Smooth muscle cell (in vitro differentiated cells): ENCODE results near the gene LCMT1. TPM values are rescaled to one million over a fixed set of nuclear protein-coding genes. Genes with fewer than 3 reads are reported as not detected.

Experiments
- DNase-seq: peaks from one replicate; lab custom pipeline; 2025; ENCODE audit not compliant: unreplicated experiment; lab: John Stamatoyannopoulos, UW
- H2AFZ ChIP-seq: fragments of 200-600 bp; sonication (generic); 2 replicates; pipeline ENCODE4 v1.6.0; 2016; ENCODE audit warnings: antibody characterized with exemption, low read depth, mild to moderate bottlenecking
- H3F3A ChIP-seq: fragments of 200-600 bp; sonication (generic); 2 replicates; pipeline ENCODE4 v1.6.0; 2017; ENCODE audit warnings: antibody characterized with exemption, low read depth
- H3K27ac ChIP-seq: fragments of 200-600 bp; sonication (generic); 2 replicates; pipeline ENCODE4 v1.5.1; 2016; ENCODE audit warnings: low read depth, mild to moderate bottlenecking
- H3K27me3 ChIP-seq: fragments of 200-600 bp; sonication (generic); 2 replicates; pipeline ENCODE4 v1.6.1; 2016; ENCODE audit warnings: low read depth, mild to moderate bottlenecking
- H3K36me3 ChIP-seq: fragments of 200-600 bp; sonication (generic); 2 replicates; pipeline ENCODE4 v1.5.1; 2016; ENCODE audit warnings: low read depth
- H3K4me1 ChIP-seq: fragments of 200-600 bp; sonication (generic); 2 replicates; pipeline ENCODE4 v1.5.1; 2016; ENCODE audit warnings: low read depth
- H3K4me2 ChIP-seq: fragments of 200-600 bp; sonication (generic); 2 replicates; pipeline ENCODE4 v1.6.0; 2016; ENCODE audit warnings: mild to moderate bottlenecking
- H3K4me3 ChIP-seq: fragments of 200-600 bp; sonication (generic); 2 replicates; pipeline ENCODE4 v1.5.1; 2016; ENCODE audit warnings: mild to moderate bottlenecking
- H3K79me2 ChIP-seq: fragments of 200-600 bp; sonication (generic); 2 replicates; pipeline ENCODE4 v1.6.0; 2016; ENCODE audit warnings: low read depth, mild to moderate bottlenecking
- H3K9ac ChIP-seq: fragments of 200-600 bp; sonication (generic); 2 replicates; pipeline ENCODE4 v1.6.0; 2016; ENCODE audit warnings: low read depth
- H3K9me3 ChIP-seq: fragments of 200-600 bp; sonication (generic); replicated peaks from 2 replicates; pipeline ENCODE4 v1.5.1; 2016; ENCODE audit warnings: low read depth
- H4K20me1 ChIP-seq: fragments of 200-600 bp; sonication (generic); 2 replicates; pipeline ENCODE4 v1.6.0; 2016; ENCODE audit warnings: low read depth
- WGBS: methylation state at CpG from one replicate; pipeline ENCODE4 v1.1.7; 2016; ENCODE audit warnings: low lambda C conversion rate; 5-methylcytosine and 5-hydroxymethylcytosine counted together
- polyA plus RNA-seq: library from polyadenylated mRNA; unstranded; fragments of >200 nt; fragmentation: Nextera tagmentation; extraction: Ambion mirVana; gene quantifications from 2 replicates; pipeline ENCODE4 v1.2.1, GENCODE V29; 2016
- total RNA-seq: library from RNA; depleted of rRNA; stranded (reverse); fragments of >200 nt; gene quantifications from 2 replicates; pipeline ENCODE4 v1.2.3, GENCODE V29; 2014
- TF ChIP-seq, protein P1 (sequence below): fragments of 200-600 bp; sonication (generic); IDR thresholded peaks from 2 replicates; pipeline ENCODE4 v1.5.1; 2017; ENCODE audit warnings: borderline replicate concordance, mild to moderate bottlenecking, antibody characterized with exemption; ENCODE audit not compliant: insufficient read depth, poor library complexity, severe bottlenecking

Gene LCMT1
- total and polyA plus RNA-seq, 2 experiments from 2014 or later: 52.5 to 57.6 TPM

DNA sequence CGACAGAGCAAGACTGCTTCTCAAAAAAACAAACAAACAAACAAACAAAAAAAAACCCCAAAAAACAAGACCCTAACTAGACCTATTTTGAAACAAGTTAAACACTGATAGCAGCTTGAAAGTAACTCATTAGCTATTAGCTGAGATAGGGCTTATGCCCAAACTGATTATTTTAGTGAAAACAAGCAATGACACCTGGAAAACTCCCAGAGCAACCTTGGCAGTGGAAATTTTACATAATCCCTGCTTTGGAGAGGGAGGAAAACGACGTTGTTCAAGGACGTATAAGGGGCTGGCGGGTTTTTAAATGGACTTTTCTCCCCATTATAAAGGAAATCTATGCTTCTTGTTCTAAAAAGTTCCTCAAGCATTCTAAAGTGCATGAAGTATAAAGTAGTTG is 59.8 kb downstream of the LCMT1 start:
- Histone ChIP-seq H3K79me2 (no peaks in the 10 kb centered on the region), H4K20me1 (no peaks in the 10 kb centered on the region), H3K4me2 (no peak overlapping the region), H3K36me3 (peaks cover 20% of the 10 kb centered on the region), H3K27me3 (no peaks in the 10 kb centered on the region), H3K4me1 (no peaks in the 10 kb centered on the region), H3K9ac (no peak overlapping the region), H3K9me3 (no peaks in the 10 kb centered on the region), H2AFZ (no peak overlapping the region), H3K27ac (no peak overlapping the region), H3F3A (no peaks in the 10 kb centered on the region), H3K4me3 (no peak overlapping the region)
- 98% methylated on average over 5 of the region's 5 CpGs for WGBS
- DNase-seq: no peak
- TF ChIP-seq, protein P1, sequence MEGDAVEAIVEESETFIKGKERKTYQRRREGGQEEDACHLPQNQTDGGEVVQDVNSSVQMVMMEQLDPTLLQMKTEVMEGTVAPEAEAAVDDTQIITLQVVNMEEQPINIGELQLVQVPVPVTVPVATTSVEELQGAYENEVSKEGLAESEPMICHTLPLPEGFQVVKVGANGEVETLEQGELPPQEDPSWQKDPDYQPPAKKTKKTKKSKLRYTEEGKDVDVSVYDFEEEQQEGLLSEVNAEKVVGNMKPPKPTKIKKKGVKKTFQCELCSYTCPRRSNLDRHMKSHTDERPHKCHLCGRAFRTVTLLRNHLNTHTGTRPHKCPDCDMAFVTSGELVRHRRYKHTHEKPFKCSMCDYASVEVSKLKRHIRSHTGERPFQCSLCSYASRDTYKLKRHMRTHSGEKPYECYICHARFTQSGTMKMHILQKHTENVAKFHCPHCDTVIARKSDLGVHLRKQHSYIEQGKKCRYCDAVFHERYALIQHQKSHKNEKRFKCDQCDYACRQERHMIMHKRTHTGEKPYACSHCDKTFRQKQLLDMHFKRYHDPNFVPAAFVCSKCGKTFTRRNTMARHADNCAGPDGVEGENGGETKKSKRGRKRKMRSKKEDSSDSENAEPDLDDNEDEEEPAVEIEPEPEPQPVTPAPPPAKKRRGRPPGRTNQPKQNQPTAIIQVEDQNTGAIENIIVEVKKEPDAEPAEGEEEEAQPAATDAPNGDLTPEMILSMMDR: no peak

DNA sequence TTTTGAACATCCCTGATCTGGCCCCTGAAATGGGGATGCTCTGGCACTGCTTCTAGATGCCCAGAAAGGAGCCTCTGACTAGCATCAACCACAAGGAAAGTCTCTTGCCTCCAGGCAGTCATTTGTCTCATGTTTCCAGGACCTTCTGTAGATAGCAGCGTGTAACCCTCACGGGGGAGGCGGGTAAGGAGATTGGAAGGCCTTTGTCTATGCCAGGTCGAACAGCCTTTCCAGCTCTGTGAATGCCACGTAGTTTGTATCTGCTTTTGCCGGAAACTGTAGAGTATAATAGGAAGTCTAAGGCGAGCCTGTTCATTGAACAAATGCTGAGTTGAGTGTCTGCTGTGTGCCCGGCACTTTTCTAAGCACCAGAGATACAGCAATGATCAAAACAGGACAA is 61.3 kb downstream of the LCMT1 start:
- DNase-seq: no peak
- H3K9ac ChIP-seq: no peak overlapping the region
- H3K4me2 ChIP-seq: no peak overlapping the region
- H3K27ac ChIP-seq: no peak overlapping the region
- TF ChIP-seq, protein P1: no peak
- no peaks in the 10 kb centered on the region for H4K20me1 ChIP-seq
- H3K27me3 ChIP-seq: no peaks in the 10 kb centered on the region
- no peaks in the 10 kb centered on the region for H3F3A ChIP-seq
- no peaks in the 10 kb centered on the region for H3K79me2 ChIP-seq
- H3K4me3 ChIP-seq: no peak overlapping the region
- H3K36me3 ChIP-seq: peaks cover 17% of the 10 kb centered on the region
- no peaks in the 10 kb centered on the region for H3K4me1 ChIP-seq
- H2AFZ ChIP-seq: no peak overlapping the region
- 94% methylated on average over 8 of the region's 8 CpGs for WGBS
- H3K9me3 ChIP-seq: no peaks in the 10 kb centered on the region

- Histone ChIP-seq H3K9ac (no peak overlapping the region), H3K9me3 (no peaks in the 10 kb centered on the region), H3K36me3 (peaks cover 5% of the 10 kb centered on the region), H3K4me1 (no peaks in the 10 kb centered on the region), H3K79me2 (no peaks in the 10 kb centered on the region), H3K27ac (no peak overlapping the region), H3F3A (no peaks in the 10 kb centered on the region), H4K20me1 (no peaks in the 10 kb centered on the region), H2AFZ (no peak overlapping the region), H3K4me3 (no peak overlapping the region), H3K27me3 (no peaks in the 10 kb centered on the region), H3K4me2 (no peak overlapping the region)
- DNase-seq: no peak
- TF ChIP-seq, protein P1: no peak
- WGBS: 94% methylated on average over 2 of the region's 2 CpGs
Measured at GRCh38 chr16:25174285-25174684, 62.7 kb downstream of the LCMT1 start.

- Histone ChIP-seq H4K20me1 (no peaks in the 10 kb centered on the region), H3K27me3 (no peaks in the 10 kb centered on the region), H3K27ac (no peak overlapping the region), H3K9me3 (no peaks in the 10 kb centered on the region), H3K79me2 (no peaks in the 10 kb centered on the region), H3F3A (no peaks in the 10 kb centered on the region), H3K36me3 (no peaks in the 10 kb centered on the region), H3K4me3 (no peak overlapping the region), H2AFZ (no peak overlapping the region), H3K4me1 (no peaks in the 10 kb centered on the region), H3K4me2 (no peak overlapping the region), H3K9ac (no peak overlapping the region)
- TF ChIP-seq, protein P1: no peak
- no peak for DNase-seq
- WGBS: 88% methylated on average over 7 of the region's 7 CpGs
Measured at GRCh38 chr16:25176136-25176535, 64.6 kb downstream of the LCMT1 start.
